Measurements from ENCODE around the gene RNF144A. TPM values are rescaled to one million over a fixed set of nuclear protein-coding genes. Genes with fewer than 3 reads are reported as not detected.

Gene RNF144A
- total RNA-seq, 1 experiment from 2014 or later = 10.6 TPM

DNA sequence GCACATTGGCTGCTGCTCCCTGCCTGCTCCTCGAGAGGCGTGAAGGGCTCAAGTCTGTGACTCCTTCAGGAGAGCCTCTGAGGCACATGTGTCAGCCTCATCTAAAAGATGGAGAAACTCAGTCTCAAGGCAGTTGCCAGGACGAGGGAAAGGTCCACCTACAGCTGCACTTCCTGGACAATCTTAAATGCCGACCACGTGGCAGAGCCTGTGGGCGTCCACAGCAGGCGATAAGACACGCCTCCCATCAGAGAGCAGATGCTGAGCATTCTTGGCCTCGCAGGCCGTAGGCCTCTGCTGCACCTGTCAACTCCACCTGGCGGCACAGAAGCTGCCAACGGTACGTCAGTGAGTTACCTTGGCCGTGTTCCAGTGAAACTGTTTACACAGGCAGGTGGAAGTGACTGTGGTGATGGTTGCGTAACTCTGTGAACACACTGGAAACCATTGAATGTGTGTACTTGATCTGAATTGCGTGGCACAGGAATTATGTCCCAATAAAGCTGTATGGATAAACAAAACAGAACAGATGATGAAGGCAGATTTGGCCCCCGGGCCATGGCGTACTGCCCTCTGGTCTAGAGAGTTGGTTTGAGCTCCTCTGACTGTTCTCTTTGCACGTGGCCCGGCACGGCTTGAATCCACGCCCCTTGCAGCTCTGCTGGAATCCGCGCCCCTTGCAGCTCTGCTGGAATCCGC, 114.5 kb downstream of the RNF144A start:
- Histone ChIP-seq H2BK5ac (ENCODE audit: insufficient read length, low read length) (no peak overlapping the region), H2BK12ac (ENCODE audit: insufficient read length, low read depth, low read length) (no peak overlapping the region), H3K4ac (ENCODE audit: low read depth, low read length) (no peak overlapping the region), H3K56ac (ENCODE audit: insufficient read length, low read depth, low read length) (no peak overlapping the region), H3K9me3 (ENCODE audit: control insufficient read depth, low read depth, low read length) (no peaks in the 10 kb centered on the region), H4K91ac (ENCODE audit: insufficient read length, low read depth, low read length) (no peak overlapping the region), H3K23ac (ENCODE audit: insufficient read length, low read depth, low read length) (no peak overlapping the region), H3K79me2 (ENCODE audit: insufficient read depth, low read length) (no peaks in the 10 kb centered on the region), H3K9ac (ENCODE audit: extremely low read depth, insufficient read length, low read length) (no peak overlapping the region), H3T11ph (ENCODE audit: low read length) (no peak overlapping the region), H2AFZ (ENCODE audit: low read length) (no peak overlapping the region), H3K27me3 (ENCODE audit: insufficient read depth, low read length) (no peaks in the 10 kb centered on the region), H2AK5ac (ENCODE audit: insufficient read length, low read length) (no peak overlapping the region), H4K8ac (replicated peaks; ENCODE audit: insufficient read length, low read depth, low read length) (no peak overlapping the region), H3K18ac (ENCODE audit: insufficient read length, low read depth, low read length) (no peak overlapping the region), H3K4me2 (ENCODE audit: insufficient read depth, insufficient read length, low read length) (no peak overlapping the region), H3K27ac (ENCODE audit: insufficient read length, low read depth, low read length) (no peak overlapping the region), H4K5ac (ENCODE audit: insufficient read length, low read depth, low read length) (no peak overlapping the region), H3K14ac (ENCODE audit: insufficient read depth, low read length) (no peak overlapping the region), H2BK20ac (ENCODE audit: low read depth, low read length, poor library complexity, severe bottlenecking) (no peak overlapping the region), H3K4me1 (ENCODE audit: insufficient read depth, low read length) (no peaks in the 10 kb centered on the region), H4K20me1 (ENCODE audit: control insufficient read depth, insufficient read depth, insufficient read length) (no peaks in the 10 kb centered on the region), H3K23me2 (ENCODE audit: insufficient read length, low read depth, low read length, poor library complexity, severe bottlenecking) (no peaks in the 10 kb centered on the region), H3K79me1 (ENCODE audit: insufficient read depth, low read depth, low read length, poor library complexity, severe bottlenecking) (no peaks in the 10 kb centered on the region), H2BK120ac (ENCODE audit: low read depth, low read length, poor library complexity, severe bottlenecking) (no peak overlapping the region), H2BK15ac (ENCODE audit: low read depth, low read length) (no peak overlapping the region)
- no CpG with 5 or more reads among the region's 25 CpGs for WGBS (ENCODE audit: extremely low coverage, insufficient read length, low lambda C conversion rate)
- Mint-ChIP-seq H3K4me3 (no peak overlapping the region), H3K4me1 (peaks cover 0 to 2% of the 10 kb centered on the region in 2 experiments; a peak in 2 of 4 replicates), H3K27me3 (ENCODE audit: low read depth) (no peaks in the 10 kb centered on the region; the same call in 1 of the 2 replicates), H3K9me3 (no peaks in the 10 kb centered on the region), H3K27ac (no peak overlapping the region), H3K36me3 (ENCODE audit: insufficient read depth in 1 of 3, low read depth in 3 of 3) (peaks cover 4 to 18% (median 4%) of the 10 kb centered on the region in 3 experiments)
- TF ChIP-seq, protein P1, sequence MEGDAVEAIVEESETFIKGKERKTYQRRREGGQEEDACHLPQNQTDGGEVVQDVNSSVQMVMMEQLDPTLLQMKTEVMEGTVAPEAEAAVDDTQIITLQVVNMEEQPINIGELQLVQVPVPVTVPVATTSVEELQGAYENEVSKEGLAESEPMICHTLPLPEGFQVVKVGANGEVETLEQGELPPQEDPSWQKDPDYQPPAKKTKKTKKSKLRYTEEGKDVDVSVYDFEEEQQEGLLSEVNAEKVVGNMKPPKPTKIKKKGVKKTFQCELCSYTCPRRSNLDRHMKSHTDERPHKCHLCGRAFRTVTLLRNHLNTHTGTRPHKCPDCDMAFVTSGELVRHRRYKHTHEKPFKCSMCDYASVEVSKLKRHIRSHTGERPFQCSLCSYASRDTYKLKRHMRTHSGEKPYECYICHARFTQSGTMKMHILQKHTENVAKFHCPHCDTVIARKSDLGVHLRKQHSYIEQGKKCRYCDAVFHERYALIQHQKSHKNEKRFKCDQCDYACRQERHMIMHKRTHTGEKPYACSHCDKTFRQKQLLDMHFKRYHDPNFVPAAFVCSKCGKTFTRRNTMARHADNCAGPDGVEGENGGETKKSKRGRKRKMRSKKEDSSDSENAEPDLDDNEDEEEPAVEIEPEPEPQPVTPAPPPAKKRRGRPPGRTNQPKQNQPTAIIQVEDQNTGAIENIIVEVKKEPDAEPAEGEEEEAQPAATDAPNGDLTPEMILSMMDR (conservative IDR thresholded peaks at IDR 0.05) = no peak
- no peak for DNase-seq

All from H9 (cell line).